DMS53 treated with DMSO at 0.1 percent for 48 hours (cell line): ENCODE data around the gene PSENEN.
"Not testable (repeated sequence)": the region's sequence is repeated elsewhere in the genome, so short reads cannot be mapped to it uniquely, and the experiment has no call there.

Source experiments
- DNase-seq: peaks from one replicate; lab custom pipeline; 2025; ENCODE audit not compliant: unreplicated experiment; lab: John Stamatoyannopoulos, UW

The PSENEN gene

GRCh38 chr19:35787227-35787799 is 41.9 kb downstream of the PSENEN start:
- no peak for DNase-seq

- no peak for DNase-seq
Observed at GRCh38 chr19:35788205-35788960, 42.9 kb downstream of the PSENEN start.

GRCh38 chr19:35789195-35789977 is 43.9 kb downstream of the PSENEN start:
- no peak for DNase-seq

GRCh38 chr19:35789978-35790944 is 44.8 kb downstream of the PSENEN start:
- no peak for DNase-seq

- DNase-seq, result no peak
Observed at GRCh38 chr19:35790981-35791813, 45.7 kb downstream of the PSENEN start.

- DNase-seq, result no peak
Observed at GRCh38 chr19:35791814-35792279, 46.4 kb downstream of the PSENEN start.

GRCh38 chr19:35792312-35792711 is 46.9 kb downstream of the PSENEN start:
- no peak for DNase-seq

GRCh38 chr19:35792888-35793287 is 47.4 kb downstream of the PSENEN start:
- no peak for DNase-seq

- no peak for DNase-seq
Observed at GRCh38 chr19:35793381-35794165, 48.1 kb downstream of the PSENEN start.

- DNase-seq, result not testable (repeated sequence)
Observed at GRCh38 chr19:35795564-35795963, 50.1 kb downstream of the PSENEN start.
